Hematopoietic multipotent progenitor cell treated with erythropoietin and hydrocortisone succinate and interleukin-3 and kit ligand, for 8 days (in vitro differentiated cells): ENCODE measurements around the gene CHN2.

Source experiments
- DNase-seq: peaks from one replicate; pipeline ENCODE4 v3.0.0-alpha.2; 2015

The CHN2 gene

DNA sequence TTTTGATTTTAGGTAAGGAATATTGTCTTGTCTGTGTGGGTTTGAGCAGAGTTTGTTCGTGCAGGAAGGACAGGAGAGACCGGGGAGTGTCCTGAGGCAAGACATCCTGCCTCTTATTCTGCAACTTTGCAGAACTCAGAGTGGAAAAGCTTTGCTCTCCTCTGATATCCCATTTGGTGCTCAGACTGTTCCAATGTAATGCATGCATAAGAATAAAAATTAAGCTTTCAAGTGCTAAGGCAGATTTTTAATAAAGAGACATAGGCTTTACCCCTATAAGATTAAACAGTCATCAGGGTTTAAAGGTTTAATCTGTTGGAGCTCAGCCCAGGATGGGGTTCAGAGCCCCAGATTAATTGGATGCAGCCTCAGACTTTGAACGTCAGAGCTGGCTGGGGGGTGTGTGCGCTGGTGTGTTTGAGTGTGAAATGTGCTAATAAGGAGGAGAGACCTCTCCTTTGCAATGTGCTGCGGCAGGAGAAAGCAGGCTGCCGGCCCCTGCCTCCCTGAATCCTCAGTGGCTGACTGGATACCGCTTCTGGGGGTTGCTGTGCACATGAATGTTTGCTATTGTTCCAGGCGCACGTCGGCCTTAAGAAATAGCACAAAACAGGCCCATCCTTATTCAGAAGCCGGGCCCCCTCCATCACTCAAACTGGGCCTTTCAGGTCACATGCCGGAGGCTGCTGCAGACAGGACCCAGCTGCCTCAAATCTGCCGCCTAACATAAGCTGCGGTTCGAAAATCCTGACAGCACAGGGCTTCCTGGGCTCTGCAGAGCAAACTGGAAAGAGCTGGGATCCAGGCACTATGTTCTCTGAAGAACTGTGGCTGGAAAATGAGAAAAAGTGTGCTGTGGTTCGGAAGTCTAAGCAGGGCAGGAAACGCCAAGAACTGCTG is 285.0 kb downstream of the CHN2 start:
- DNase-seq, result no peak

DNA sequence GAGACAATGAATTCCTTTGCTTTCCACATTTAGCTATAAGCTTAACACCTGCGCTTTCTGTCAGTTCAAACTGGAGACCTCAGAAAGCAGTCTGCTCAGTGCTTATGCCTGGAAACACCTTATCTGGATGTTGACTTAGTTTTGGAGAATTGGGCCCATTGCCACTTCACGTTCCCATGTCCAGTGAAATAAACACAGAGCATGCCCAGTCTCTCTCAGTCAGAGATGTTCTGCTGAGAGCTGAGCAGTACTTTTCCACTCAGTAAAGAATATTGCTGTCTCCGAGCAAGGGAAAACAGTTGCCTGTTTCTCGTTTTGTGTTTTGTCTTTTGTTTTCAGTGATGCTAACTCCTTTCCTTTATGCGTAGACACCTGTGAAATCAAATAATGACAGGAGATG is 285.9 kb downstream of the CHN2 start:
- DNase-seq, result no peak

GRCh38 chr7:29480934-29481651 is 286.5 kb downstream of the CHN2 start:
- DNase-seq, result no peak

DNA sequence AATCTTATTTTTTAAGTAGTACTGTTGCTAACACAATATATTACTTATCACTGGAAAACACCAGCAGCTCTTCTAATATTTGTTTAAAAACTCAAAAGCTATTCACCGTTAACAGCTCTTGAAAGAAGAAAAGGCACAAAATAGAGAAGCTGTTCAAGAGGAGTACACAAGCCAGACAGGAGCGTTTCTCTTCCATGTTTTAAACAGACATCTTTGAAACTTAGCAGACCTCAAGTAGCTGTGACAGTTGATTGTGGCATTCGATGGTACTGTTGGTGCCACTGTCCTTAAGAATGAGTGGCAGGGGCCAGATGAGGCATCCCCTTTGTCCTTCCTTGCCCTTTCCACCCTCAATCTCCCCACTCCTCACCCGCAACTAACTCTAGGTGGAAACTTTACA is 287.5 kb downstream of the CHN2 start:
- DNase-seq, result no peak

DNA sequence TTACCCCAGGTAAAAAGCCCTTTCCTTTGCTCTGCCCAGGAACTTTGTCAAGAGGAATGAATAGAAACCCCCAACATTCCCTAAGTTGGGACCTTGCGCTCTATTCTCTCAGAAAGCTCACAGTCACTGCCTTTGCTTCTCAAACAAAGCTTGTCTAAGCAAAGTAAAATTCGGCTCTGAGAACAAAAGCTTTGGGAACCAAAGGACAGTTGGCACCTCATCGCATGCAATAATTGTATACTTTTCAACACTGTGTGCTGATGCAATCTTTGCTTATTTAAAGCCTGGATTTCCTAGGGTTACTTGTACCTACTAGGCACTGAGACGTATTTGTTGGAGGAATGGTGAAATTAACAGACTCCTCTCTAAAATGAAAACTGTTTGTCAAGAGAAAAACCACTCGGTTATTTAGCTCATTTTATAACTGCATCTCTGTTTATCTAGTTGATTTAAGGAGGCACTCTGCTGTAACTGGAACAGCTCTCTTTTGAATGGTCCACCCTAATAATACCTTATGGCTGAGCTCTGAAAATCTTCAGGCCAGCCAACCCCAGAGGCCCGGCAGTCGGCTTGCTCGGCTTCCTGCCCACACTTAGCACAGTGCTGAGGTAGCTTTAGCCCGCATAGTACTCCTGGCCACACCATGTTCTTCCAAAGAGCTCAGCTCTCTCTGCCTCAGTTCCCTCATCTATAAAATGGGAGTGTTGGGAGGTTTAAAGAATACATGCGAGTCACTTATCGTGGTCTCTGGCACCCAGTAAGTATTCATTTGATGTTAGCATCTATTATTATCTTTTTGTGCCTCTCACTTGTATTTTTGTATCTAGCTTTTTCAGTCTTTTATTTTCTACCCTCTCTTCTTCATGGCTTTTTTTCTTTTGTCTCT is 288.9 kb downstream of the CHN2 start:
- DNase-seq, result no peak

DNA sequence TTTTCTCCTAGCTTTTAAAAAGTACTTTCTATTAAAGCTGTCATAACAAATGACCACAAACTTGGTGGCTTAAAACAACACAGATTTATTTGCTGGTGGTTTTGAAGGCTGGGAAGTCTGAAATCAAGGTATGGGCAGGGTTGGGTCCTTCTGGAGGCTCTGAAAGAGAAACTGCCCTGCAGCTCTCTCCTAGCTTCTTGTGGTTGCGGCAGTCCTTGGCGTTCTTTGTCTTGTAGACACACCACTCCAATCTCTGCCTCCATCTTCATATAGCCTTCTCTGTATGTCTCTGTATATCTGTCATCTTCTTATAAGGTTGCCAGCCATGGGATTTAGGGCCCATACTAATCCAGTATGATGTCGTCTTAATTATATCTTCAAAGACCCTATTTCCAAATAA is 289.7 kb downstream of the CHN2 start:
- no peak for DNase-seq

- DNase-seq, result no peak
These were observed 291.0 kb downstream of the CHN2 start for GRCh38 chr7:29485339-29486190.

DNA sequence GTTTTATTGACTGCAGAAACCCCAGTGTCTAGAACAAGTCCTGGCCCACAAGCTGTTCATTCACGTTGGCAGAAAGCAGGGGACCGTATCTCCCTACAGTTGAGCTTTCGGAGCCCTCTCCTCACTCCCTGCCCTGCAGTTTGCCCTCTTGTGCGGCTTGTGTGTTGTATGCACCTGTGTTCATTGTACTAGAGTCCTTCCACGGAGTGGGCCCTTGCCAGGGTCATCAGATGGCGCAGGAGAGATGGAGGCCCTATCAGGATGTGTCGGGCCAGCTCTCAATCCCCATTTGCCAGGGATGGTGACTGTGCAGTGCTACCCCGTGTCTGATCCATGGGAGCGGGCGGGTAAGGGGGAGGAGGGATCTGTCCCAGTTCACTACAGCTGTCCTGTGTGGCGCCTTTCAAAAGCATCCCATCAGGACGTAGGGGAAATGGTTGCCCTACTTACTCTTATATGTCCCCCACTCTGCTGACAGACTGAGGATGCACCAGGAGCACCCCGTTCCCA is 291.7 kb downstream of the CHN2 start:
- no peak for DNase-seq

DNA sequence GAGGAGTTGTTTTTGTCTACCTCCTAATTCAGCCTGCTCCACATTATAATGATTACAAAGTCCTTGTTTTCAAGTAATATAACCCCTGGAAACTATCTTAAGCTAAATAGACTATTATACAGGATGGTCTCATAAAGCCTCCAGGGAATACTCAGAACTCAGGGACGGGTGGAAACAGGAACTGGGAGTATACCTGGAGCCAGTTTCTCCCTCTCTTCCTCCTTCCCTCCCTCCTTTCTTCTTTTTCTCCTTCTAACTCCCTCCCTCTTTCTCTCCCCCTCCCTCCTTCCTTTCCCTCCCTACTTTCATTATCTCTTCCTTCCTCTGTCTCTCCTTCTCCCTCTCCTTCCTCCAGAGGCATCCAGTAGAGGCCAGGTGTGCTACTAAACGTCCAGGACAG is 292.8 kb downstream of the CHN2 start:
- no peak for DNase-seq

DNA sequence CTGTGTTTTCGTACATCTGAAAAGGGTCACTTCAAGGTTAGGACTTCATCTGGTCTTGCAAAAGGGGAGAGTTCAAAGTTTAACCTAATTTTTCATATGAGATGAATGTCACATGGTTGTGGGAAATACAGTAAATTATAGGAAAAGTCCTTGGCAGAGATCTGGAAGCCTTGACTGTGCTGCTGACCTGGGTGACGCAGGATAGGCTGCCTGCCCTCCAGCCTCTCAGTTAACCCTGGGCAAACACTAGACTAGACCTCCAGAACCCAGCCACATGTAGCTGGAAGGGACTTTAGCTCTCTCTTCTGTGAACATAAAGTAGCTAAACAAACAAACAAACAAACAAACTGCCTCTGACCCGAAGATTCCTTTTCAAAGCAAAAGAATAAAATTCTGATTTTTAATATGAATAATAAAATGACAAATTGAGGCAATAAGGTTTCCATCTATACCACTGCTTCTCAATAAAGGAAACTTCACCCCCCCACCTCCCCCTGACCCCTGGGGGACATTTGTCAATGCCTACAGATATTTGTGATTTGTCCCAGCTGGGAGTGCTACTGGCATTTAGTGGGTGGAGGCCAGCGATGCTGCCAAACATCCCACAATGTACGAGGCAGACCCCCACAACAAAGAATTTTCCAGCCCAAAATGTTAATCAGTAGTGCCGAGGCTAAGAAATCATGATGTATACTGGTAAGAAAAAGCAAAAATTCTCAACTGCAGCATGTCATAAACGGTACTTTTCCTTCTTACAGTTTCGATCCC is 293.8 kb downstream of the CHN2 start:
- no peak for DNase-seq

- no peak for DNase-seq
These were observed 294.4 kb downstream of the CHN2 start for GRCh38 chr7:29488977-29489376.

- no peak for DNase-seq
These were observed 295.6 kb downstream of the CHN2 start for GRCh38 chr7:29490094-29490607.

DNA sequence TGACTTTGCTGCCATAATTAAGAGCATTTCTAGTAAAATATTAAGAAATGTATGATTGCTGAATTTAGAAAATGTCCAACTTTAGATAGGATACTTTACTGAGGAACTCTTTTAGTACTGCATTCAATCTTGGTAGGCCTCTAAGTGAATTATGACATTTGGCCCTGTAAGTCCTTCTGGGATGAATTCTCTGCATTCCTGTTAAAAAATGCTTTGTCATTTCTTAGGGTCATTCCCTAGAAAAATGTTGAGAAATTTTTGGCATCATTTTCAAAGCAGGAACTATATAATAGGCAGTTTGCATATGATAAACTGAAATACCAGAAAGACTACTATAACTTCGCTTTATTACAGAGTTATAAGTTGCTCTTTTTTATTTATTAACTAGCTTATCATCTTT is 299.8 kb downstream of the CHN2 start:
- DNase-seq, result no peak

- DNase-seq, result no peak
These were observed 301.1 kb downstream of the CHN2 start for GRCh38 chr7:29495653-29496052.

GRCh38 chr7:29496355-29497020 is 301.9 kb downstream of the CHN2 start:
- DNase-seq, result no peak

- no peak for DNase-seq
These were observed 305.4 kb downstream of the CHN2 start for GRCh38 chr7:29499932-29500331.

GRCh38 chr7:29500719-29501118 is 306.1 kb downstream of the CHN2 start:
- DNase-seq, result no peak

DNA sequence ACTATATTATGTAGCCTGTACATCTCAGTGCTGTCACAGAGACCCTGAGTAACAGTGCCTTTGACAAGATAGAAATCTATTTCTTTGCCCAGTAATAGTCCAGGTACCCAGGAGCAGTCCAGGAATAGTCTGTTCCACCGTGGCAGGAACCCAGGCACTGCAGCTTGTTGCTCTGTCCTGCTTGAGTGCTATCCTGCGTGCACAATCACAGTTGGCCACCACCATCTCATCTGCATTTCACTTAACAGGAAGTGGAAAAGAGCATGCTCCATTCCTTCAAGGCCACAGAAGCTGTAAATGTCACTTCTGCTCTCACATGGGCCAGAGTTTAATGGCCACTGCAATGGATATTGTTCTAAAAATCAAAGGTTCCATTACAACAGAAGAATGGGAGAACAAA is 307.6 kb downstream of the CHN2 start:
- no peak for DNase-seq

DNA sequence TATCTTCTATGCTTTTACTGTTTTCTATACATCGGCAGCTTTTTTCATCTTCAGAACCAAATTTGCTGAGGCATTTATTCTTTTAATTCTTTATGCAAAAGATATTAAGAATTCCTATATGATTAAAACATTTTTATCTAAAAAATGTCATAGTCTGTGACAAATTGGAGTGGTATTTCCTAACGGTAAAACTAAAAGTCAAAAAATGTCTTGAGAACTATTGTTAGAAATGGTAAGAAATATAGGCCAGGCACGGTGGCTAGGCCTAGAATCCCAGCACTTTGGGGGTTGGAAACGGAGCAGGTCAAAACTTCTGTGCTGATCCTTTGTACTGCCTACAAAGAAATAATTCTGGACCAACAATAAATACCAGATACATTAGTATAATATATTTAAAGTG is 311.4 kb downstream of the CHN2 start:
- no peak for DNase-seq

GRCh38 chr7:29508608-29509007 is 314.0 kb downstream of the CHN2 start:
- DNase-seq, result no peak

DNA sequence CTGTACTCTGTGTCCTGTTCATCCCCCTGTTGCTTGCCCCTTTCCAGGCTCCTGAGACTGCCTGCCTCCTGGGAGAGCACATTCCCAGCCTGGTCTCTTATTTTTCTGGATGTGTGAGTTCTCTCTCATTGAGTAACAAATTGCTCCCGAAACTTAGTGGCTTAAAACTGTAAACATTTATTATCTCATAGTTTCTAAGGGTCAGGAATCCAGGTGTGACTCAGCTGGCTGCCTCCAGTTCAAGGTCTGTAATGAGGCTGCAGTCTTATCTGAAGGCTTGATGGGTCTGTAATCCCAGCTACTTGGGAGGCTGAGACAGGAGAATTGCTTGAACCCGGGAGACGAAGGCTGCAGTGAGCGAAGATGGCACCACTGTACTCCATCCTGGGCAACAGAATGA is 315.5 kb downstream of the CHN2 start:
- DNase-seq, result no peak
